ENCODE results near the gene SENP8. TPM values are rescaled to one million over a fixed set of nuclear protein-coding genes. Genes with fewer than 3 reads are reported as not detected.

The SENP8 gene
- total RNA-seq, 2 donors from 2014 or later, result 2.3 to 4.2 TPM

DNA sequence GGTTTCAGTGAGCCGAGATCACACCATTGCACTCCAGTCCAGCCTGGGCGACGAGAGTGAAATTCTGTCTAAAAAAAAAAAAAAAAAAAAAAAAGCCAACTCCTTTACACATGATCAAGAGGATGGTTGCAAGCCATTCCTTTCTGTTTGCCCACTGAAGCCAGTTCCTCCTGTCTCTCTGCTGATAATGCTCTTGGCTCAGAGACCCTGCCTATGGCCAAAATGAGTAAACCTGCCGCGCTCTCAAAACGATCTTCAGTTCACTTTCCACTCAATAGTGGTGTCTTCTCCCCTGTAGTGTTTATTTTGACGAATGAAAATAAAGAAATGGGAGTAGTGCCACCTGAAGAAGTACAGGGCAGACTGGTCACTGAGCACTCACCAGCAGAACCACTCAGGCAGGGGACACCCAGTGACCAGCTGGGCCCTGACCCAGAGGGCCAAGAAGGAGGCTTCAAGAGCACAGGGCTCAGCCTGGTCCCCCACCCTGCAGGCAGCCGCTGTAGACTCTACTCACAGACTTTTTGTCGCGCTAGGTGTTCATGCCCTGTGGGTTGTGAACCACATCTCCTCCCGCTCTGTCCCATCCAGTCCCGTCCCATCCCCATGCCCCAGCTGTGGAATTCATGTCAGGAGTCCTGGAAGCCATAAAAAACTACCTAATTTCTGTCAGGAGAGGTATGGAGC, 55.8 kb downstream of the SENP8 start:
- Histone ChIP-seq H3K9ac (ENCODE audit: low read depth in 2 of 2, low read length in 2 of 2) (no peak overlapping the region), H3K9me3 (no peaks in the 10 kb centered on the region), H3K4me3 (no peak overlapping the region), H3K27me3 (no peaks in the 10 kb centered on the region), H3K36me3 (no peaks in the 10 kb centered on the region), H3K4me1 (no peaks in the 10 kb centered on the region), H3K27ac (no peak overlapping the region)
- intact Hi-C loops (cut with DNase I), result no loop called here
- DNase-seq, result no peak
- TF ChIP-seq, protein P1, sequence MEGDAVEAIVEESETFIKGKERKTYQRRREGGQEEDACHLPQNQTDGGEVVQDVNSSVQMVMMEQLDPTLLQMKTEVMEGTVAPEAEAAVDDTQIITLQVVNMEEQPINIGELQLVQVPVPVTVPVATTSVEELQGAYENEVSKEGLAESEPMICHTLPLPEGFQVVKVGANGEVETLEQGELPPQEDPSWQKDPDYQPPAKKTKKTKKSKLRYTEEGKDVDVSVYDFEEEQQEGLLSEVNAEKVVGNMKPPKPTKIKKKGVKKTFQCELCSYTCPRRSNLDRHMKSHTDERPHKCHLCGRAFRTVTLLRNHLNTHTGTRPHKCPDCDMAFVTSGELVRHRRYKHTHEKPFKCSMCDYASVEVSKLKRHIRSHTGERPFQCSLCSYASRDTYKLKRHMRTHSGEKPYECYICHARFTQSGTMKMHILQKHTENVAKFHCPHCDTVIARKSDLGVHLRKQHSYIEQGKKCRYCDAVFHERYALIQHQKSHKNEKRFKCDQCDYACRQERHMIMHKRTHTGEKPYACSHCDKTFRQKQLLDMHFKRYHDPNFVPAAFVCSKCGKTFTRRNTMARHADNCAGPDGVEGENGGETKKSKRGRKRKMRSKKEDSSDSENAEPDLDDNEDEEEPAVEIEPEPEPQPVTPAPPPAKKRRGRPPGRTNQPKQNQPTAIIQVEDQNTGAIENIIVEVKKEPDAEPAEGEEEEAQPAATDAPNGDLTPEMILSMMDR (IDR thresholded peaks at IDR 0.05), result no peak

- H3K36me3 ChIP-seq, result no peaks in the 10 kb centered on the region
- DNase-seq, result no peak
- no peaks in the 10 kb centered on the region for H3K9me3 ChIP-seq
- intact Hi-C loops (cut with DNase I), result no loop called here
- H3K27me3 ChIP-seq, result no peaks in the 10 kb centered on the region
- no peak overlapping the region for H3K27ac ChIP-seq
- H3K4me3 ChIP-seq, result no peak overlapping the region
- no peak overlapping the region for H3K9ac ChIP-seq (ENCODE audit: low read depth in 2 of 2, low read length in 2 of 2)
- H3K4me1 ChIP-seq, result no peaks in the 10 kb centered on the region
- TF ChIP-seq, protein P1 (IDR thresholded peaks at IDR 0.05), result no peak
Measured at GRCh38 chr15:72174551-72175165, 56.5 kb downstream of the SENP8 start.

- TF ChIP-seq, protein P1 (IDR thresholded peaks at IDR 0.05), result no peak
- no peaks in the 10 kb centered on the region for H3K9me3 ChIP-seq
- no peaks in the 10 kb centered on the region for H3K4me1 ChIP-seq
- H3K27ac ChIP-seq, result no peak overlapping the region
- no peak overlapping the region for H3K9ac ChIP-seq (ENCODE audit: low read depth in 2 of 2, low read length in 2 of 2)
- DNase-seq, result no peak
- H3K27me3 ChIP-seq, result no peaks in the 10 kb centered on the region
- intact Hi-C loops (cut with DNase I), result no loop called here
- no peaks in the 10 kb centered on the region for H3K36me3 ChIP-seq
- no peak overlapping the region for H3K4me3 ChIP-seq
Measured at GRCh38 chr15:72175186-72176044, 57.2 kb downstream of the SENP8 start.

DNA sequence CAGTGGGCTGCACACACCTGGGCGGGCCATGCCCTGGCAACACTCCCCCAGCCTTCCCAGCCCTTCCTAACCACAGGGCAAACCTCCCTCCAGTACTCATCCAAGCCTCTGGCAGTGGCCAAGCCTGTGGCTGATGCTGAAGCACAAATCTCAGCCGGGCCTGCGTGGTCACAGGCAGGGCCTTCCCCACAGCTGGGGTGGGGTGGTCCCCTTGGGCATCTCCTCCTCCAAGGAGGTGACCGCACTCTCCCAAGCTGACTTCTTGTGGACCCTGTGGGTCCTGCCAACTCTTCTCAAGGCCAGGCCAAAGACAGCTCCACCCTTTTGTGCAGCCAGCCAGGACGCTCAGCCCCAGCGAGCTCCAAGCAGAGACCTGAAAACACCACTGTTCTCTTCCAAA, 58.0 kb downstream of the SENP8 start:
- no peak for DNase-seq
- TF ChIP-seq, protein P1 (IDR thresholded peaks at IDR 0.05), result no peak

DNA sequence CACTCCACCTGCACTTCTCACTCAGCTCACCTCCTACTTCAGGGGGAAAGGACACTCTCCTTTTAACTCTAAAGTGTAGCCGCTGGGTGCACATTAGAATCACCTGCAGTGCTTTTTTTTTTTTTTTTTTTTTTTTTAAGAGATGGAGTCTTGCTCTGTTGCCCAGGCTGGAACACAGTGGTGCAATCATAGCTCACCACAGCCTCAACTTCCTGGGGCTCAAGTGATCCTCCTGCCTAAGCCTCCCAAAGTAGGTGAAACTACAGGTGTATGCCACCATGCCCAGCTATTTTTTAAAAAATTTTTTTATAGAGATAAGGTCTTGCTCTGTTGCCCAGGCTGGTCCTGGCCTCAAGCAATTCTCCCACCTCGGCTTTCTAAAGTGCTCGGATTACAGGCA, 58.5 kb downstream of the SENP8 start:
- intact Hi-C loops (cut with DNase I), result no loop called here

More for the DNA sequence above, 58.0 kb downstream of the SENP8 start:
- Histone ChIP-seq H3K36me3 (no peaks in the 10 kb centered on the region), H3K4me3 (no peak overlapping the region), H3K9me3 (no peaks in the 10 kb centered on the region), H3K4me1 (no peaks in the 10 kb centered on the region), H3K9ac (ENCODE audit: low read depth in 2 of 2, low read length in 2 of 2) (no peak overlapping the region), H3K27me3 (no peaks in the 10 kb centered on the region), H3K27ac (no peak overlapping the region)
- intact Hi-C loops (cut with DNase I), result no loop called here

More for the DNA sequence above, 58.5 kb downstream of the SENP8 start:
- Histone ChIP-seq H3K9ac (ENCODE audit: low read depth in 2 of 2, low read length in 2 of 2) (no peak overlapping the region), H3K36me3 (no peaks in the 10 kb centered on the region), H3K4me1 (no peaks in the 10 kb centered on the region), H3K4me3 (no peak overlapping the region), H3K27ac (no peak overlapping the region), H3K9me3 (no peaks in the 10 kb centered on the region), H3K27me3 (no peaks in the 10 kb centered on the region)
- TF ChIP-seq, protein P1 (IDR thresholded peaks at IDR 0.05), result no peak
- no peak for DNase-seq
